Measurements from ENCODE around the gene KIAA1671. TPM values are rescaled to one million over a fixed set of nuclear protein-coding genes. Genes with fewer than 3 reads are reported as not detected.

The KIAA1671 gene
- total RNA-seq, 1 donor: 0.54 TPM

DNA sequence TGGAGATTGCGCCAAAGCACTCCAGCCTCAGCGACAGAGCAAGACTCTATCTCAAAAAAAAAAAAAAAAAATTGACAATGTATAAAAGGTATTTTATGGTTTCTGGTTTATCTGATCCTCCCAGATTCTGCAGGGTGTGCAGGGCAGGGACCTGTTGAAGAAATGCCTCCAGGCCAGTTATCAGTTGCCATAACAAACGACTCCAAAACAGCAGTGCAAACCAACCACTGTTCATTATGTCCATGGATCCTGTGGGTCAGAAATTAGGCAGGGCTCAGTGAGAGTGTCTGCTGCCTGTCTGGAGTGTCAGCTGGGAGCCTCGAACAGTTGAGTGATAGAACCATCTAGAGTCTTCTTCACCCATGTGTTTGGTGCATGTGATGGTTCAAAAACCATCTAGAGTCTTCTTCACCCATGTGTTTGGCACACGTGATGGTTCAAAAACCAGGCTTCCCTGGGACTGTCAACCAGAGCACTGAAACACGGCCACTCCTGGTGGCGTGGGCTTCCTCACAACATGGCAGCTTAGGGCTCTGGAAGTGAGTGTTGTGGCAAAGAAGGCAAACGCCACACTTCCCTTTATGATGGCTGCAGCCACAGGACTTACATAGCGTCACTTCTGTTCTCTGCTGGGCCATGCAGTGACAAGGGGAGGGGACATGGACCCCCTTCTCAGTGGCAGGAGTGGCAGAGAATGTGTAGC, 132.0 kb downstream of the KIAA1671 start:
- DNase-seq (ENCODE audit: low read depth in 2 of 3, low spot score in 2 of 3): no peak

DNA sequence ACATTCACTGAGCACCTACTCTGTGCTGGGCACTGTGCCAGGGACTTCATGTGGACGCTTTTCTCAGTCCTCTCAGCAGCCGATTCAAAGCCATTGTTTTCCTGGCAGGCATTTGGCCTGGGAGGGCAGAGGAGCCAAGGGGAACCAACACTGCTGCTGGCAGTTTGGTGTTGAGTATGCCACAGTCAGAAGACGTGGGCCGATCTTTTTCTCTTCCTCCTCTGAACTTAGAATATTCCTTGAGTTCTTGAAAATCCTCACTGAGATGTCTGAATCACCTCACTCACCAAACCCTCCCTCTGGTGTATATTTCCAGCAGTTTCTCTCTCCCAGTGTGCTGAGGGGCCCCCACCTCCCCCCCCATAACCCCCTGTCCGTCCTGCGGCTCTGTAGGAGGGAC, 132.6 kb downstream of the KIAA1671 start:
- no peak for DNase-seq (ENCODE audit: low read depth in 2 of 3, low spot score in 2 of 3)

- no peak for DNase-seq (ENCODE audit: low read depth in 2 of 3, low spot score in 2 of 3)
These were observed 133.7 kb downstream of the KIAA1671 start for GRCh38 chr22:25085930-25086901.

GRCh38 chr22:25086902-25087282, 134.4 kb downstream of the KIAA1671 start:
- DNase-seq (ENCODE audit: low read depth in 2 of 3, low spot score in 2 of 3): no peak

DNA sequence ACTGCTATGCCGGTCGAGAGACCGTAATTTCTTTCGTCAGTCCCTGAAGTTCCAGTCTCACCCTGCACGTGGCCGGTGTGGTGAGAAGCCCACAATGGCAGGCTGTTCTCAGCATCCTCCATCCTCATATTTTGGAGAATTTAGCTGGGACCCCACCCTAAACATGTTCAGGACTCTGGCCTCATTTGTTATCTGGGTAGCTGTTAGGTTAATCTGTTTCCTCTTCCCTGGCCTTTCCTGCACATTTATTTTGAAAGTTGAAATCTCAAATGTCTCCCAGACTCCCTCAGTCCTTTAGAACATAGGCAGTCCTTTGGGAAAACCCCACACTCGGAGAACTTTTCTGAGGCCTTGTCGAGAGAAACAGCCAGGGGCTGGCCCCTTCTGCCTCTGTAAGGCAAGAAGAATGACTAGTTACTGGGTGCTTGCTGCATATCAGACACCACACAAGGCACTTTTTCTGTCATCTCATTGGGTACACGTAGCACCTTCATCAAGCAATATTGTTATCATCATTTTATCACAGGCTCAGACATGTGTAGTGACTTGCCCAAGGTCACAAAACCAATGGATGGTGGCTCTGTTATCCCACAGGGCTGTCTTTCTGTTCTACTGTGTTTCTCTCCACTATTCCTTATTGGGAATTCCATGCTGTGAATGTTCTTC, 137.8 kb downstream of the KIAA1671 start:
- no peak for DNase-seq (ENCODE audit: low read depth in 2 of 3, low spot score in 2 of 3)

DNA sequence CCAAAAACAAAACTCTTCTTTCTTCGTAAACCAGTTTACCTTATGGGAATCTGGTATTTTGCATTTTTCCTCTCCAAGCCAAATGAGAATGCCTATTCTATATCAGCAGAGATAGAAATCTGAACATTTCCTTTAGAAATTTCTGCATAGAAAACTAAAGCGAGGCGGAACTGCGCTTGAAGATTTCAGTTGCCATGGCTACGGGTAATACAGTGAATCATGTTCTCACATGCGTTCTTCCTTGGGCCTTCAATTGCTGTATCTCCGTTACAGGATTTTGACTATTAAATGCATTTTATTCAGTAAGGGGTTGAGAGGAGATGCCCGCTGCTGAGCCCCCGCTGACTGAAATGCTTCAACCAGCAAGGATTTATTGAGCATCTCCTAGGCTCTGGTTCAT, 138.9 kb downstream of the KIAA1671 start:
- no peak for DNase-seq (ENCODE audit: low read depth in 2 of 3, low spot score in 2 of 3)

- DNase-seq (ENCODE audit: low read depth in 2 of 3, low spot score in 2 of 3): no peak
These were observed 139.6 kb downstream of the KIAA1671 start for GRCh38 chr22:25092119-25092518.

DNA sequence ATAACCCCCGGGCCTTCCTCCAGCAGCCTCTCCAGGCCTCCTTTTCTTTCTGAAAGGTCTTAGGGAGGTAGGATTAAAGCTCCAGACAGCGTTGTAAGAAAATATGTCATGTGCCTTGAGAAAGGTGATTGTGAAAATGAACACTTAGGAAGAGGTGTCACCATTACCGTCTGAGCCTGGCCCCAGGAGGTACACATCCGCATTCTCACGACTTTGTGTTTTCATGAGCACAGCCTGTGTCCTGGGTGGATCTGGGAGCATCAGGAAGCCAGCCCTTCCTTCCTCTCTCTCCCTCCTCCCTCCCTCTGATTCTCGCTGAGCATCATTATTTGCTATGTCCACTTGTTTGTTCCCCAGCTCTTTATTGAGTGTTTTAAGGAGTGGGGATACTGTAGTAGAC, 142.1 kb downstream of the KIAA1671 start:
- DNase-seq (ENCODE audit: low read depth in 2 of 3, low spot score in 2 of 3): no peak

GRCh38 chr22:25095869-25096268, 143.4 kb downstream of the KIAA1671 start:
- no peak for DNase-seq (ENCODE audit: low read depth in 2 of 3, low spot score in 2 of 3)

DNA sequence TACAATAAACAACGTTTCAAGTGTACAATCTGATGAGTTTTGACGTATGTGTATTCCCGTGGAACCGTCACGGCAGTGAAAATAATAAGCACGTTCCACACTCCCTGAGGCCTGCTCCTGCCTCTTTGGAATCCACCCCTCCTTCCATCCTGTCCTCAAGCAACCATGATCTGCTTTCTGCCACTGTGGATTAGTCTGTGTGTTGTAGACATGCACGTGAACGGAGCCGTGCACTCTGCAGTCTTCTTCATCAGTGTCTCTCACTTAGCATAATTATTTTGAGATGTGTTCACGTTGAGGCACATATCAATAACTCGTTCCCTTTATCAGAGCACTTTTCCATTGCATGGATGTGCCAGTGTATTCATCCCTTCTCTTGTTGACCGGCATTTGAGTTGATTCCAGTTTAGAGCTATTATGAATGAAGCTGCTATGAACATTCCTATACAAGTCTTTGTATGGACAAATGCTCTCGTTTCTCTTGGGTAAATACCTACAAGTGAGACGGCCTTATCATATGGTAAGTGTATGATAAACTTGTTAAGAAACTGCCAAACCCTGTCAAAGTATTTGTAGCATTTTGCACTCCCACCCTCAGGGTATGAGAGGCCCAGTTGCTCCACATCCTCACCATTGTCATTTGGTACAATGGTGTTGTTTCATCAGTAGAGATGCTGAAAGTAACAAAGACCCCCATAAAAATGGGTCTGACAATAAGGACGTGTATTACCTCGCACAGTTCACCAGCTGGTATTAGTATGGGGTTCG, 144.3 kb downstream of the KIAA1671 start:
- no peak for DNase-seq (ENCODE audit: low read depth in 2 of 3, low spot score in 2 of 3)

DNA sequence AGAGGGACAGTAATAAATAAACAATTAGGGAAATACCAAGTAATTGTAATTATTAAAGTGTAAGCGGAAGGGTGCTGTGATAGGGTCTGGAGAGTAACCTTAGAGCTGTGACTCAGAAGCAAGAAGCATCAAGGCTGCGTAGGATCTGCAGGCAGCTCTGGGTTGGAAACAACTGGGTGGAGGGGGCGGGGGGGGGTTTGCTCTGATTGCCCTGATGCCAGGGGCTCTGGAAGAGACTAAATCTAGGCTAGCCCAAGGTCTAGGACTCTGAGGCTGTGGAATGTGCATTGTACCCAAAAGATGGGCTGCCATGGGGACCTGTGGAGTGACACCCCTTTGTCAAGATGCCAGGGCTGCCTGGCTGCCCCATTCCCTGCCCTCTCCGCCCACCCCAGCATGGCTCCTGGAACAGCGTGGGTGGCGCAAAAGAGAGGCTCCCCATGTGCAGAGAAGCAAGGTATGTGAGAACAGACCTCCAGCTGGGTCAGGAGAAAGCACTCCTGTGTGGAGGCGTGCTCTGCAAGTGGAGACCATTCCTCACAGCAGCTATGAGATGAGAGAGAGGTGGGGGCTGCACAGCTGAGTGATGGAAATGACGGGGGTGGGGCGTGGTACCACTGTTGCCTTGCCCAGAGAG, 146.0 kb downstream of the KIAA1671 start:
- no peak for DNase-seq (ENCODE audit: low read depth in 2 of 3, low spot score in 2 of 3)

- no peak for DNase-seq (ENCODE audit: low read depth in 2 of 3, low spot score in 2 of 3)
These were observed 146.7 kb downstream of the KIAA1671 start for GRCh38 chr22:25099202-25099601.

GRCh38 chr22:25100402-25100801, 147.9 kb downstream of the KIAA1671 start:
- DNase-seq (ENCODE audit: low read depth in 2 of 3, low spot score in 2 of 3): no peak

GRCh38 chr22:25100948-25101347, 148.4 kb downstream of the KIAA1671 start:
- peak in 2 of 3 donors; percentile 40 to 42 for DNase-seq (ENCODE audit: low read depth in 2 of 3, low spot score in 2 of 3)

DNA sequence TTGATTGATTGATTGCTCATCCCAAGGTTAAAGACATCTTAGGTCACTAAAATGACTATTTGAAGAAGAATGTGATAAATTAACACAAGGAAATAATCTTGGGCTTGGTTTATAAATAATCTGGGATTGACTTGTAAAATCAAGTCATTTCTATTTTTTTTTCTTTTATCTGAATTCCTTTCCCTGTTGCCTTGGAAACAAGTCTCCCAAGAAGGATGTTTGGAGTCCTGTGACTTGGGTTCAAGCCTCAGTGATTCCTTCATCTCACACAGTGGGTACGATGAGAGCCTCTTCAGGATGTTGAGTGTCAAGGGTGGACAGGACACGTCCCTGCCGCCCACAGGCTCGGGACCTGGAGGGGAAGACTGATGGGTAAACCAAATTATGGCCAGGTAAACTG, 149.0 kb downstream of the KIAA1671 start:
- DNase-seq (ENCODE audit: low read depth in 2 of 3, low spot score in 2 of 3): no peak

- no peak for DNase-seq (ENCODE audit: low read depth in 2 of 3, low spot score in 2 of 3)
These were observed 149.5 kb downstream of the KIAA1671 start for GRCh38 chr22:25101986-25102385.

DNA sequence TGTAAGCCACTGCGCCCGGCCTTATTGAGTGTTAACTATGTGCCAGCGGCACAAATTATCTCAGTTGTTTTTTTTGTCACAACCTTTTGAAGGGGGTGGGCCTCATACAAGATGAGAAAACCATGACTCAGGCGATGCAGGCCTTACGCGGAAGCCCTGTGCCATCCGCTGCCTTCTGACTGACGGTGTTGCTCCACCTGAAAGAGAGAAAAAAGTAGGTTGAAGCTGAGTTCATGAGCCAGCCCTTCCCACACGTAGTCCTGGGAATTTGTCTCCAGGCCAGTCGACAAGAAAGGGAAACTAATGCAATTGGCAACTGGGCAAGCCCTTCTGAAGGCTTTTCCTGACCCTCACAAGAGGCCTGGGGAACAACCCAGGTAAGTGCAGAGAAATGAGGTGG, 150.2 kb downstream of the KIAA1671 start:
- DNase-seq (ENCODE audit: low read depth in 2 of 3, low spot score in 2 of 3): no peak

GRCh38 chr22:25104367-25104766, 151.9 kb downstream of the KIAA1671 start:
- DNase-seq (ENCODE audit: low read depth in 2 of 3, low spot score in 2 of 3): no peak

- no peak for DNase-seq (ENCODE audit: low read depth in 2 of 3, low spot score in 2 of 3)
These were observed 153.5 kb downstream of the KIAA1671 start for GRCh38 chr22:25105817-25106650.

Measured in hematopoietic multipotent progenitor cell (in vitro differentiated cells).